Stimulated activated CD8-positive, alpha-beta memory T cell treated with anti-CD3 and anti-CD28 coated beads, Interleukin-7, amount 100 ng/mL, for 48 hours (primary cell): ENCODE data around the gene YBX1.
"Not testable (repeated sequence)": the region's sequence is repeated elsewhere in the genome, so short reads cannot be mapped to it uniquely, and the experiment has no call there.

ENCODE experiments used
- DNase-seq, 2 donors: peaks; one replicate each; pipeline ENCODE4 v3.0.0-alpha.2; 2020; ENCODE audit warnings: low read depth in 1 of 2; ENCODE audit errors: extremely low read depth in 1 of 2

The YBX1 gene

DNA sequence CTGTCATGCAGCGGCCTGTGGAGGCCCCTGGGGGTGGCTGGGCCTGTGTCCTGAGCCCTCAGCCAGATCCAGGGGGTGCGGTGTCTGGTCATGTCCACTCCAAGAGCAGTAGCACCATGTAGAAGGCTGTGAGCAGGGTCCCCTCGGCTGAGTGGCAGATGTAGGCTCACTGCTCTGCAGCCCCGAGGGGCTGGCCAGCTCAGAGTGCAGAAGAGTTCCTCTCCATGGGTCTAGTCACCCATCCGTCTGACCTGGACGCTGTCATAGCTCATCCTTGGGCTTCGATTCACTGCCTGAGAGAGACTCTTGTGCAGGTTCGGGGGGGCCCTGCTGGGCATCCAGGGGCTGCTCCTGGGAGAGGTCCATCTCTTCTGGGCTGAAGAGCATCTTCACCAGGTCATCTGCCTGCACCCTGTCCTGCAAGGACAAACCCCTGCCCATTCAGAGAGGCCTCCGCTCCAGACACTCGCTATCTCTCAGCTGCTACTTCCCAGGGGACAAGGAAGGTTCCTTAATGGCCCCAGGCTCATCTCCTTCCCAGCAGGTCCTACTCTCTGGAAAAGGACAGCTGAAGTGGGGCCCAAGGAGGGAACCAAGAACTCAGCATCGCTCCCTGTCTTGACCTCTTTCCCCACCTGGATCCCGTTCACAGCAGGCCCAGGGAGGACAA is 64.4 kb downstream of the YBX1 start:
- DNase-seq = no peak

DNA sequence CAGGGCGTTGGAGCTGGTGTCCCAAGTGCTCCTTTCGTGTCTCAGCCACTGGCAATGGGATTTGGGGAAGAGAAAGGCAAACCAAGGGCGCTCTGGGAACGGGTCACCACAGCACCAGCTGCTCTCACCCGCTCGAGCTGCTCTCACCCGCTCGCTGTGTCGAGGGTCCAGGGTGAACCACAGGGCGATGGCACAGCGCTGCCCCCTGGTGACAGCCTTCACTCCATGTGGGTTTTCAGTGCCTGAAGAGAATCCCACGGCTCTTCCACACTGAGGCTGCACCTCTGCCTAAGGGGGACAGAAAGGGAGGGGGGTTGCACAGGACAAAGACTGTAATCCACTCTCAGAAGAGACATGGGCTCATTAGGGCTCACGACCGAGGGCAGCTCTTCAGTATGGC is 64.9 kb downstream of the YBX1 start:
- no peak for DNase-seq

DNA sequence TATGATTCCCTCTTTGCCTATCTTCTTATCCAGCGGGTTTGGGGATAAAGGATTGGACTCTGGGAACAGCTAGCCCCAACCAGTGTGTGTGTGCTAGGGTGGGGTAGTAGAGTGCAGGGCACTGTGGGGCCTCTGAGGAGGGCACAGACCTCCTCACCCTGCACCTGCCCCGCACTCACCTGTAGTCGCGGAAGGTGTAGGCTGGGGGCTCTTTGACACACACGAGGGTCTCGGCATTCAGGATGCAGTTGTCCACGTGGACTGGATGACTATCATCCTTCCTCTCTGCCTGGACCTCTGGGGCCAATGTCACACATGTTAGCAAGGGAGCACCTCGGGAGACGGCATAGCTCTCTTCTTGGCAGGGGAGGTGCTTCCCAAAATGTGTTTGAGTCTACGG is 65.8 kb downstream of the YBX1 start:
- no peak for DNase-seq

DNA sequence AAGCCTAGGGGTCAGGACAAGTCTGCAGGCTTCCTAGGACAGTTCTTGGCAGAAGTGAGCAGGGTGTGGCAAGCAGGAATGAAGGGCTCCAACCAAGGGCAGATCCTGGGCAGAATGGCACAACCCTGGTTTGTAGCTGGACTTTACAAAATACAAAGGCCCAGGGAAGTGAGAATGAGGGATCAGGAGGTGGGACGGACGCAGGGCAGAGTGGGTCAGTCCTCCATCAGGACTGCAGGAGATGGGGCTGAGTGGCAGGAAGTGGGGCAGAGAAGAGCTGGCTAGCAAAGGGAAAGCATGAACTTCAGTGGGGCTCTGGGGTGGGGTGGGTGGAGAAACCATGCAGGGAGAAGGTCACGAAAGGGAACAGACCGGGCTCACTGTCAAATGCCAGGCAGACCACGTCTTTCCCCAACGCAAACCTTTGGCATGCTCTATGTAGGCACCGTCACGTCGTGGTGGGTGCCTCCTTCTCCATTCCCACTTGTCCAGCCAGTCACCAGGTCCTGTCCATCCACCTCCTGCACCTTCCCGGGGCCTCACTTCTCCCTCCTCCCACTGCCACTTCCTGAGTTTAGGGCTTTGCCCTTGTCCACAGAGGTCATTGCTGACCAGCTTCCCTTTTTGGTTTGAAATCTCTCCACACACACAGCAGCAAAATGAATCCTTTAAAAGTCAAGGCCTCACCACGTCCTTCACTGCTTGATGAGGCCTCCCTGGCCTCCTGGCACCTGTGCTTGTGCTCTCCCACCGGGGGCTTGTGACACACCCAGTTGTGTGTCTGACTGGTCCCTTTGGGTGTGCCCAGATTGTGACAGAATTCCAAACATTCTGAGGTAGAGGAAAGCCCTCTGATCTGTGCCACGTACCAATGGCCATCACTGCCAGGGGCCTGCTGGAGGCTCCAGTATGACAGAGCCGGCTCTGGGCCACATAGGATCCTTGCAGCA is 66.5 kb downstream of the YBX1 start:
- no peak for DNase-seq

DNA sequence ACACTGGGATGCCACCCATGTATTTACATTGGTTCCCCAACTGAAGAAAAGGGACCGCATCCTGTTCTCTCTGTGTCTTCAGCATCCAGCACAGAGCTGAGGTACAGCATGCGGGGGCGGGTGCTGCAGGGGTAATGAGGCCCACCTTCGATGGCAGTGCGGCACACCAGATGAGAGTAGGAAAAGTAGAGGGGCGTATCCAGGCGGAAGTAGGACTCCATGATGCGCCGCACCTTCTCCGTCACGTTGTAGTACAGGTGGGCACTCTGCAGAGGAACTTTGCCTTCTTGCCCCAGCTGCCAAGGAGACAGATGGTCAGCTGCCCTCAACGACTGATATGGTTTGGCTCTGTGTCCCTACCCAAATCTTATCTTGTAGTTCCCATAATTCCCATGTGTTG is 67.8 kb downstream of the YBX1 start:
- DNase-seq = no peak

DNA sequence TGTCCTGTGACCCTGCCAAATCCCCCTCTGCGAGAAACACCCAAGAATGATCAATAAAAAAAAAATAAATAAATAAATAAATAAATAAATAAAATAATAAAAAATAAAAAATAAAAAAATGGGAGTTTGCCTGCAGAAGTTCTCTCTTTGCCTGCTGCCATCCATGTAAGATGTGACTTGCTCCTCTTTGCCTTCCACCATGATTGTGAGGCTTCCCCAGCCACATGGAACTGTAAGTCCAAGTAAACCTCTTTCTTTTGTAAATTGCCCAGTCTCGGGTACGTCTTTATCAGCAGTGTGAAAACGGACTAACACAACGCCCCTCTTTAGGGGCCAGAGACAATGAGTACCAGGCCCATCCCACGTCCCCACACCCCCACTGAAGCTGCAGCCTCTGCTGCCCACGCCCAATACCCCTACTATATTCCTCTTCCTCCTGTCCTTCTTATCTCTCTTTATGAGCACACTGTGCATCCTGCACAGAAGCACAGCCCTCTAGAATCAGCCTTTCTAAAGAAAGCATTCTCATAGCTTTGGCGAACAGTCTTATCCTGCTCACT is 69.4 kb downstream of the YBX1 start:
- not testable (repeated sequence) for DNase-seq

DNA sequence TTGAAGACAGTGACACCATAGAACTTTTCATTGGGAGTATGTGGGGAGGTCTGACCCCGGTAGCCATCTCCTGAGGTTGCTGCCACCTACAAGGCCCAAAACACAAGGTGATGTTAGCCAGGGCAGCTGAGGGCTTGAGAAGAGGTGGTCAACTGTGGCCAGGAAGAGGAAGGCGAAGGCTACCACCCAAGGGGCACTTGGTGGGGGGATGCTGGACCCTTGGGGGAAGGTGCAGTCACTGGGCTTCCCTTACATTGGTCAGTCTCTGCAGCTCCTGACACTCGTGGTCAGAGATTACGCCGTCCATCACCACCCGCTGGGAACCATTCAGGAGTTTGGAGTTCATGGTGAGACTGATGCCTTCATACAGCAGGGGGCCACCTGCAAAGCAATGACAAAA is 70.1 kb downstream of the YBX1 start:
- no peak for DNase-seq

DNA sequence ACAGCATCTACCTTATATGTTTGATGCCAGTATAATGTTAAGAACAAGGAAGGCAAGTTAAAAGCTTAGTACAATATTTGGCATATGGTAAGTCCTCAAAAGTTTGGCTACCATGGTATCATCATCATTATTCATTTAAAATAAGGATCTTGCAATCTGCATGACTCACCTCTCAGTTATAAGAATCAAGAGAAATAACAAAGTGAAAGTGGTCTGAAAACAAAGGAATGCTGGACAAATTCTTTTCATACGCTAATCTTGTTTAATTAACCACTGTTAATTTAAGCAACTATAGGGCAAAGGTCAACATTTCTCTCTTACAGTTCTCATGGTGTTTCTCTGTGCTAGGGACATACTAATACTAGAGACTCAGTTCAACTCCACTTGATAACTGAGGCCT is 70.9 kb downstream of the YBX1 start:
- DNase-seq = no peak
